GM12872 (cell line): ENCODE measurements around the gene PSMC3.

Experiments used
- CTCF ChIP-seq: IDR thresholded peaks from 3 replicates; pipeline ENCODE4 v1.5.1; 2011; ENCODE audit warnings: low read depth, mild to moderate bottlenecking, low read length, moderate library complexity; ENCODE audit not compliant: insufficient read depth

Gene PSMC3

GRCh38 chr11:47410370-47411264, 15.6 kb downstream of the PSMC3 start:
- no peak for TF ChIP-seq CTCF

DNA sequence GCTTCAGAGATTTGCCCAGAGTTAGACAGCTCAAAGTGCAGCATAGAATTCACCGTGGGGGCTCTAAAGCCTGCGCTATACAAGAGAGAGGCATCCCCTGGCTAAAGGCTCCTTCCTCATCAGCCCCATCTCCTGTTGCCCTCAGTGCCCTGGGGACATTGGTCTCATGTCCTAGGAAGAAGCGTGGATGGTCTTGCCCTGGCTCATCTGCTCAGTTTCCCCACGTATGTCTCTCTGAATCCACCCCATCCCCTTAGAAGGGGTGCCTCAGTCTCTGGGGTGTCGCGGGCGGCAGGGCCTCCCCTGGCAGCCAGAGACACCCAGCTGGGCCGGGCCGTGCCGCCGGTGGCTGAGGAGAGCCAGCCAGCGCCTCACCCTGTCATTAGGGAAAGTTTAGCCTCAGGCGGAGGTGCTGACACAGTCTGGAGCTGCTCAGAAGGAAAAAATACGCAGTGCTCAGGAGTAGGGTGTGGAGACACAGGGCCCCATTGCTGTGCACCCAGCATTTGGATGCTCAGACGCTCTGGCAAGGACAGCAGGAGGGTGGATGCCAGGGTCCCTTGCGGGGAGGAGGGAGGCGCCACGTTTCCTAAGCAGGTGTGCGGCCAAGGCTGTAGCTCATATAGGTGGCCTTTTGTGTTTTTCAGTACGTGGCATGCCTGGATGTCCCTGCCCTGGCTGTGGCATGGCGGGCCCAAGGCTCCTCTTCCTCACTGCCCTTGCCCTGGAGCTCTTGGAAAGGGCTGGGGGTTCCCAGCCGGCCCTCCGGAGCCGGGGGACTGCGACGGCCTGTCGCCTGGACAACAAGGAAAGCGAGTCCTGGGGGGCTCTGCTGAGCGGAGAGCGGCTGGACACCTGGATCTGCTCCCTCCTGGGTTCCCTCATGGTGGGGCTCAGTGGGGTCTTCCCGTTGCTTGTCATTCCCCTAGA, 16.5 kb downstream of the PSMC3 start:
- TF ChIP-seq CTCF: no peak

- no peak for TF ChIP-seq CTCF
Observed at GRCh38 chr11:47408598-47409439, 17.4 kb downstream of the PSMC3 start.

- peak; percentile 76 for TF ChIP-seq CTCF
Observed at GRCh38 chr11:47407746-47408590, 18.3 kb downstream of the PSMC3 start, which contains the start of gene SLC39A13. Gene SLC39A13 (plus strand): TSS chr11:47408590. CDS start chr11:47410095, 1,505 bp downstream.

DNA sequence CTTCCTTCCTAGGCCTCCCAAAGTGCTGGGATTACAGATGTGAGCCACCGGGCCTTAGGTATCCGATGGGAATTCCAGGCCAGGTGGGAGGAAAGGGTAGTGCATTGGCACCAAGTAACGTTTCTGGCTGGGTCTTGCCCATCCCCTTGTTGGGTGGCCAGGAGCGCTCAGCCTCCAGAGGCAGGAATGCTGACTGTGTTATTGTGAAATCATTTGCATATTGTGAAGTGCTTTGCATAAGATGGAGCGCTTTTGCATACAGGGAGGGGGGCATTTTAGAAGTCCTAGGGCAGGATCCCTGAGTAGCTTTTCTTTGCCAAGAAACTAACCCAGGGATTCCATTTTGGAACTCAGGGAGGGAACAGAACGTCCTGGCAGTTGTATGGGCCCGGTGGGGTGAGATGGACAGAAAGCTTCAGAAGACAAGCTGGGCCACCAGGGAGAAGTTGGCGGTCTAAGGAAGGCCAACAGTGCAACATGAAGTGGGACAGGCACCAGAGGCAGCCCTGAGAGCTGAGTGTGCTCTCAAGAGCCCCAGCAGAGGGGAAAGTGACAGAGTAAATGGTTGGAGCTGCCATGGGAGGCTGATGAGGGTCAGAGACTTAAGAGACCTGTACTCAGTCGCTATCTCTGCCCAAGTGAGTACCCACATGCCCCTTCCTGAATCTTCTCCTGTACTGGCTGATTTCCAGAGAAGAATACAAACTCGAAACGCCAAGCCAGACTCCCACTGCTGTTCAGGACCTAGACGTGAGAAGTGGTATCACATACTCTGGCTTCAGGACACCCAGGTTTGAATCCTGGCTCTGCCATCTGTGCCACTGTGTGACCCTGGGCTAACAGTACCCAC, 19.1 kb downstream of the PSMC3 start:
- no peak for TF ChIP-seq CTCF

- no peak for TF ChIP-seq CTCF
Observed at GRCh38 chr11:47403571-47403970, 22.7 kb downstream of the PSMC3 start.
